CD14-positive monocyte (primary cell): ENCODE measurements around the gene NEDD8. TPM values are rescaled to one million over a fixed set of nuclear protein-coding genes. Genes with fewer than 3 reads are reported as not detected.

Experiments
- DNase-seq, 3 donors: peaks; one replicate each; pipeline ENCODE4 v3.0.0-alpha.2; 2011 to 2022
- H2AFZ ChIP-seq: 2 replicates; pipeline ENCODE4 v1.6.0; 2012; ENCODE audit warnings: mild to moderate bottlenecking, low read depth, low read length, inconsistent platforms; ENCODE audit not compliant: insufficient read depth, poor library complexity, severe bottlenecking
- H3K27ac ChIP-seq, 2 donors: 1 replicate in 1 of 2; 2 replicates in 1 of 2; pipeline ENCODE4 v1.5.1; 2012 to 2013; ENCODE audit warnings: low read length in 2 of 2, control low read depth in 1 of 2, inconsistent platforms in 1 of 2, low read depth in 1 of 2, mild to moderate bottlenecking in 1 of 2
- H3K27me3 ChIP-seq, 2 donors: one replicate each; pipeline versions ENCODE4 v1.6.0 to v1.6.1; 2011 to 2013; ENCODE audit warnings: low read length in 2 of 2; ENCODE audit not compliant: control insufficient read depth in 2 of 2, insufficient read depth in 2 of 2
- H3K36me3 ChIP-seq, 2 donors: replicated peaks in 1 of 2; 1 replicate in 1 of 2; 2 replicates in 1 of 2; pipeline versions ENCODE4 v1.5.1 to v1.6.1; 2012 to 2013; ENCODE audit warnings: low read length in 2 of 2, control low read depth in 1 of 2, inconsistent platforms in 1 of 2, mild to moderate bottlenecking in 1 of 2; ENCODE audit not compliant: insufficient read depth in 2 of 2, control insufficient read depth in 1 of 2
- H3K4me1 ChIP-seq, 2 donors: 1 replicate in 1 of 2; 2 replicates in 1 of 2; pipeline versions ENCODE4 v1.5.1 to v1.6.1; 2012 to 2013; ENCODE audit warnings: low read length in 2 of 2, control low read depth in 1 of 2, inconsistent platforms in 1 of 2, mild to moderate bottlenecking in 1 of 2, moderate library complexity in 1 of 2; ENCODE audit not compliant: insufficient read depth in 2 of 2, control insufficient read depth in 1 of 2
- H3K4me2 ChIP-seq: replicated peaks from 2 replicates; pipeline ENCODE3; 2012; ENCODE audit warnings: low read length, moderate library complexity, mild to moderate bottlenecking; ENCODE audit not compliant: poor library complexity, severe bottlenecking; ENCODE audit errors: extremely low read depth
- H3K4me3 ChIP-seq, 3 experiments: fragments of 200-600 bp in 1 of 3; sonication (generic) in 1 of 3; replicated peaks in 1 of 3; 1 replicate in 2 of 3; 2 replicates in 1 of 3; pipeline ENCODE4 v1.5.1; 2011 to 2013; ENCODE audit warnings: low read length in 3 of 3, mild to moderate bottlenecking in 3 of 3, control low read depth in 2 of 3, low read depth in 2 of 3, inconsistent platforms in 1 of 3, moderate library complexity in 1 of 3
- H3K79me2 ChIP-seq: 2 replicates; pipeline ENCODE4 v1.6.0; 2012; ENCODE audit warnings: mild to moderate bottlenecking, control low read depth, inconsistent platforms, low read length, moderate library complexity; ENCODE audit not compliant: insufficient read depth
- H3K9ac ChIP-seq: 2 replicates; pipeline ENCODE4 v1.6.0; 2017; ENCODE audit warnings: low read length, mild to moderate bottlenecking; ENCODE audit not compliant: insufficient read depth, poor library complexity, severe bottlenecking
- H3K9me3 ChIP-seq, 2 donors: replicated peaks in 1 of 2; 1 replicate in 1 of 2; 2 replicates in 1 of 2; pipeline versions ENCODE4 v1.5.1 to v1.6.1; 2012 to 2013; ENCODE audit warnings: low read length in 2 of 2, control low read depth in 1 of 2; ENCODE audit not compliant: control insufficient read depth in 1 of 2, insufficient read depth in 1 of 2
- H4K20me1 ChIP-seq: 2 replicates; pipeline ENCODE4 v1.6.0; 2012; ENCODE audit warnings: mild to moderate bottlenecking, low read length, control low read depth, moderate library complexity; ENCODE audit not compliant: insufficient read depth
- H3K27ac Mint-ChIP-seq, 7 donors: one replicate each; pipeline ENCODE4 v1.8.0; 2020; ENCODE audit warnings: mild to moderate bottlenecking in 7 of 7, mixed read lengths in 7 of 7, moderate library complexity in 6 of 7, inconsistent platforms in 2 of 7
- H3K27me3 Mint-ChIP-seq, 3 donors: one replicate each; pipeline ENCODE4 v1.8.0; 2021 to 2022; ENCODE audit warnings: low read depth in 3 of 3, mild to moderate bottlenecking in 3 of 3, mixed read lengths in 3 of 3, moderate library complexity in 3 of 3, inconsistent platforms in 1 of 3
- H3K36me3 Mint-ChIP-seq, 2 donors: one replicate each; pipeline ENCODE4 v1.8.0; 2020; ENCODE audit warnings: mixed read lengths in 2 of 2, inconsistent platforms in 1 of 2, mild to moderate bottlenecking in 1 of 2
- H3K4me1 Mint-ChIP-seq: one replicate; pipeline ENCODE4 v1.8.0; 2020; ENCODE audit warnings: mild to moderate bottlenecking, mixed read lengths
- H3K4me3 Mint-ChIP-seq, 2 donors: one replicate each; pipeline ENCODE4 v1.8.0; 2020; ENCODE audit warnings: mild to moderate bottlenecking in 2 of 2, mixed read lengths in 2 of 2, moderate library complexity in 1 of 2
- H3K9me3 Mint-ChIP-seq, 7 donors: one replicate each; pipeline ENCODE4 v1.8.0; 2020 to 2022; ENCODE audit warnings: mixed read lengths in 7 of 7, mild to moderate bottlenecking in 6 of 7, moderate library complexity in 6 of 7, inconsistent platforms in 2 of 7
- WGBS: methylation state at CpG from one replicate; pipeline ENCODE4 v1.1.5; 2013; ENCODE audit warnings: missing lambda C conversion rate; ENCODE audit not compliant: insufficient coverage; 5-methylcytosine and 5-hydroxymethylcytosine counted together
- intact Hi-C, 2 donors: fragments of 100-400 bp; cut with micrococcal nuclease; formaldehyde crosslinking; loops; one replicate each; pipeline versions ENCODE4 v1.15.0 to v1.15.1; 2023
- polyA plus RNA-seq, 3 donors: library from polyadenylated mRNA; depleted of rRNA in 1 of 3; unstranded in 2 of 3; stranded (reverse) in 1 of 3; fragments of 300-500 nt in 2 of 3; fragments of >200 nt in 1 of 3; fragmentation: Illumina TruSeq in 2 of 3; gene quantifications; 1 replicate in 2 of 3; 2 replicates in 1 of 3; pipeline ENCODE4 v1.2.3, GENCODE V29; 2012 to 2021
- TF ChIP-seq, protein P1 (sequence below): fragments of 200-600 bp; IDR thresholded peaks from one replicate; pipeline ENCODE4 v1.8.0; 2022; ENCODE audit warnings: antibody characterized with exemption, mild to moderate bottlenecking

Gene NEDD8
- polyA plus RNA-seq, 3 donors: 164 to 335 (median 306) TPM

- Histone ChIP-seq H3K27me3 (no peaks in the 10 kb centered on the region), H3K9me3 (no peaks in the 10 kb centered on the region), H3K79me2 (peaks cover 63% of the 10 kb centered on the region), H3K4me2 (peak overlapping the region; percentile 74), H3K4me3 (peak overlapping the region; percentile 79 to 87 (median 86)), H4K20me1 (no peaks in the 10 kb centered on the region), H3K4me1 (peaks cover 24 to 35% of the 10 kb centered on the region in 2 donors), H3K27ac (peak overlapping the region in 1 of 2 donors; percentile 94), H3K9ac (peak overlapping the region; percentile 97), H3K36me3 (peaks cover 21 to 32% of the 10 kb centered on the region in 2 donors), H2AFZ (peak overlapping the region; percentile 92)
- intact Hi-C loops: no loop called here
- peak overlapping the region; percentile 95 to 97 for H3K4me3 Mint-ChIP-seq
- H3K9me3 Mint-ChIP-seq: peaks cover 0 to 3% (median 1%) of the 10 kb centered on the region in 7 donors
- H3K27me3 Mint-ChIP-seq: no peaks in the 10 kb centered on the region
- peaks cover 44% of the 10 kb centered on the region for H3K4me1 Mint-ChIP-seq
- 96% methylated on average over 5 of the region's 7 CpGs for WGBS
- peaks cover 37 to 46% of the 10 kb centered on the region in 2 donors for H3K36me3 Mint-ChIP-seq
- no peak for DNase-seq
- TF ChIP-seq, protein P1, sequence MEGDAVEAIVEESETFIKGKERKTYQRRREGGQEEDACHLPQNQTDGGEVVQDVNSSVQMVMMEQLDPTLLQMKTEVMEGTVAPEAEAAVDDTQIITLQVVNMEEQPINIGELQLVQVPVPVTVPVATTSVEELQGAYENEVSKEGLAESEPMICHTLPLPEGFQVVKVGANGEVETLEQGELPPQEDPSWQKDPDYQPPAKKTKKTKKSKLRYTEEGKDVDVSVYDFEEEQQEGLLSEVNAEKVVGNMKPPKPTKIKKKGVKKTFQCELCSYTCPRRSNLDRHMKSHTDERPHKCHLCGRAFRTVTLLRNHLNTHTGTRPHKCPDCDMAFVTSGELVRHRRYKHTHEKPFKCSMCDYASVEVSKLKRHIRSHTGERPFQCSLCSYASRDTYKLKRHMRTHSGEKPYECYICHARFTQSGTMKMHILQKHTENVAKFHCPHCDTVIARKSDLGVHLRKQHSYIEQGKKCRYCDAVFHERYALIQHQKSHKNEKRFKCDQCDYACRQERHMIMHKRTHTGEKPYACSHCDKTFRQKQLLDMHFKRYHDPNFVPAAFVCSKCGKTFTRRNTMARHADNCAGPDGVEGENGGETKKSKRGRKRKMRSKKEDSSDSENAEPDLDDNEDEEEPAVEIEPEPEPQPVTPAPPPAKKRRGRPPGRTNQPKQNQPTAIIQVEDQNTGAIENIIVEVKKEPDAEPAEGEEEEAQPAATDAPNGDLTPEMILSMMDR: no peak
- peak overlapping the region; percentile 89 to 97 (median 94) for H3K27ac Mint-ChIP-seq
Measured at GRCh38 chr14:24194186-24194872, 37.8 kb downstream of the NEDD8 start.

DNA sequence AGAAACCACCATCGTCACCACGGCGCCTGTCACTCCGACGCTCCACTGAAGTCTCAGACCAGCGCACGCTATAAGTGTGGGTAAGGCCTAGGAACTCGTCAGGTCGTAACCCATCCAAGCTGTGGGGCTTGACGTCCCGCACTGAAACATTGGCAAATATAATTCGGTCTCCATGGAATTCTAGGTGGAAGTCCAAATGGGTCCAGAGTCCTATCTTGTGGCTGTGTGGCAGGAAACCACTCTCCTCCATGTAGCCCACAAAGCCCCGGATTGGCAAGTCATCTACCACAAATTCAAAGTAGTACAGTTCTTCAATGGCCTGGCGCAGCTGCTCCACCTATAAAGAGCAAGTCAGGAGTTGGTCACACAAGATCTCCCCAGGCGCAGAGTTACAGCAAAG lies 39.2 kb downstream of the NEDD8 start:
- Histone ChIP-seq H3K4me3 (no peak overlapping the region), H3K4me1 (peaks cover 37 to 47% of the 10 kb centered on the region in 2 donors), H3K79me2 (peaks cover 56% of the 10 kb centered on the region), H3K27ac (no peak overlapping the region), H3K36me3 (peaks cover 21 to 32% of the 10 kb centered on the region in 2 donors), H3K9ac (no peak overlapping the region), H3K27me3 (no peaks in the 10 kb centered on the region), H4K20me1 (no peaks in the 10 kb centered on the region), H3K4me2 (no peak overlapping the region), H3K9me3 (no peaks in the 10 kb centered on the region), H2AFZ (no peak overlapping the region)
- Mint-ChIP-seq H3K4me3 (no peak overlapping the region), H3K27me3 (no peaks in the 10 kb centered on the region), H3K36me3 (peaks cover 29 to 34% of the 10 kb centered on the region in 2 donors), H3K27ac (peak overlapping the region in 1 of 7 donors; percentile 26), H3K9me3 (no peaks in the 10 kb centered on the region), H3K4me1 (peaks cover 46% of the 10 kb centered on the region)
- no peak for DNase-seq
- TF ChIP-seq, protein P1: no peak
- intact Hi-C loops: no loop called here
- 98% methylated on average over 9 of the region's 15 CpGs for WGBS
